GM21360 (cell line): ENCODE results near the gene GABBR2.
"Not testable (repeated sequence)": the region's sequence is repeated elsewhere in the genome, so short reads cannot be mapped to it uniquely, and the experiment has no call there.

Source experiments
- ATAC-seq: cut with Tn5 transposase; IDR thresholded peaks from one replicate; pipeline ENCODE4 v1.9.1; 2021; ENCODE audit warnings: mild to moderate bottlenecking, moderate library complexity; ENCODE audit not compliant: unreplicated experiment

The GABBR2 gene

GRCh38 chr9:98491828-98492227 is 216.9 kb downstream of the GABBR2 start:
- ATAC-seq: no peak

- ATAC-seq: no peak
Measured at GRCh38 chr9:98491231-98491651, 217.5 kb downstream of the GABBR2 start.

GRCh38 chr9:98488571-98489312 is 220.0 kb downstream of the GABBR2 start:
- ATAC-seq: no peak

GRCh38 chr9:98485706-98486105 is 223.0 kb downstream of the GABBR2 start:
- ATAC-seq: no peak

- ATAC-seq: no peak
Measured at GRCh38 chr9:98484162-98484561, 224.6 kb downstream of the GABBR2 start.

GRCh38 chr9:98482226-98482625 is 226.5 kb downstream of the GABBR2 start:
- no peak for ATAC-seq

GRCh38 chr9:98481676-98482075 is 227.1 kb downstream of the GABBR2 start:
- ATAC-seq: no peak

- no peak for ATAC-seq
Measured at GRCh38 chr9:98479967-98480847, 228.5 kb downstream of the GABBR2 start.

GRCh38 chr9:98479449-98479848 is 229.3 kb downstream of the GABBR2 start:
- ATAC-seq: no peak

GRCh38 chr9:98477884-98478283 is 230.9 kb downstream of the GABBR2 start:
- no peak for ATAC-seq

- no peak for ATAC-seq
Measured at GRCh38 chr9:98472216-98472615, 236.5 kb downstream of the GABBR2 start.

- no peak for ATAC-seq
Measured at GRCh38 chr9:98471185-98471584, 237.6 kb downstream of the GABBR2 start.

- no peak for ATAC-seq
Measured at GRCh38 chr9:98468567-98469239, 240.0 kb downstream of the GABBR2 start.

GRCh38 chr9:98465799-98466198 is 242.9 kb downstream of the GABBR2 start:
- ATAC-seq: no peak

GRCh38 chr9:98464156-98464690 is 244.5 kb downstream of the GABBR2 start:
- ATAC-seq: not testable (repeated sequence)

- ATAC-seq: no peak
Measured at GRCh38 chr9:98462310-98462709, 246.4 kb downstream of the GABBR2 start.

GRCh38 chr9:98460704-98461103 is 248.0 kb downstream of the GABBR2 start:
- ATAC-seq: no peak

- no peak for ATAC-seq
Measured at GRCh38 chr9:98457726-98458370, 250.9 kb downstream of the GABBR2 start.

- ATAC-seq: no peak
Measured at GRCh38 chr9:98456156-98456613, 252.6 kb downstream of the GABBR2 start.
